ENCODE results near the gene SLC12A7. TPM values are rescaled to one million over a fixed set of nuclear protein-coding genes. Genes with fewer than 3 reads are reported as not detected.
"Not testable (repeated sequence)": the region's sequence is repeated elsewhere in the genome, so short reads cannot be mapped to it uniquely, and the experiment has no call there.

SLC12A7 gene
- total RNA-seq, 1 donor from 2014 or later, result 30.5 TPM

DNA sequence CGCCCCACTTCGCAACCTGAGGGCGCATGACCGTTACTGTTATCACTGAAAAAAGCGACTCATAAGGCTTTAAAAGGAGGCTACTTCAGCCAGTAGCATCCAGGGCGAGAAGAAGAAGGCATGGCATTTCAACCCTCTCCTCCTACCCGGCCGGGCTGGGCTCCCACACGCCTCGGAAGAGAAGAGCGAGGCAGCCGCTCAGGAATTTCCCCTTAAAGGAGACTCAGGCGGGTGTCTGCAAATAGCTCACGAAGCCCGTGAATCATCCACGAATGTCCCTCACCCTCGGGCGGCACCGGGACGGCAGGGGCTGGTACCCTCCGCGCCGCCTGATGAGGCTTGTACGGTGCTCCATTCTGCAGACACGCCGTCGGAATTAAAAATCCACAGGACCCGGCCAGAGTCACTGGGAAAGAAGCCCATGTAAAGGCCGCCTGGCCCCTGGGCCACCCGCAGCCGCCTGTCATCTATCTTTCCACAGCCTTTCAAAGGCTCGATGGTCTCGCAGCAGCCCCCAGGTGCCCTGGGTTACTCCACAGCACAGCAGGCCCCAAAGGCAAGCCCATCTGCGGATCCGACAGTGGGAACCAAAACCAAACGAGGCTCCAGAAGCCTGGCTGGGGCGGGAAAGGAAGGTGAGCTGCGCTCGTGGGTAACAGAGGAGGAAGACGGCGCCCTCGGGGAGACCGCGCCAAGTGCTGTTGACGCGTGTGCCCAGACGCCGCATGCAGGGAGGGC, 11.8 kb downstream of the SLC12A7 start:
- no peak overlapping the region for H3K9ac ChIP-seq (ENCODE audit: low read length)
- no peaks in the 10 kb centered on the region for H3K9me3 ChIP-seq (ENCODE audit: insufficient read depth, low read depth, low read length)
- H3K27me3 Mint-ChIP-seq (ENCODE audit: low read depth, unreplicated experiment), result peaks cover 3% of the 10 kb centered on the region
- peaks cover 7% of the 10 kb centered on the region for H4K20me1 ChIP-seq (ENCODE audit: insufficient read depth, low read length)
- TF ChIP-seq, protein P1, sequence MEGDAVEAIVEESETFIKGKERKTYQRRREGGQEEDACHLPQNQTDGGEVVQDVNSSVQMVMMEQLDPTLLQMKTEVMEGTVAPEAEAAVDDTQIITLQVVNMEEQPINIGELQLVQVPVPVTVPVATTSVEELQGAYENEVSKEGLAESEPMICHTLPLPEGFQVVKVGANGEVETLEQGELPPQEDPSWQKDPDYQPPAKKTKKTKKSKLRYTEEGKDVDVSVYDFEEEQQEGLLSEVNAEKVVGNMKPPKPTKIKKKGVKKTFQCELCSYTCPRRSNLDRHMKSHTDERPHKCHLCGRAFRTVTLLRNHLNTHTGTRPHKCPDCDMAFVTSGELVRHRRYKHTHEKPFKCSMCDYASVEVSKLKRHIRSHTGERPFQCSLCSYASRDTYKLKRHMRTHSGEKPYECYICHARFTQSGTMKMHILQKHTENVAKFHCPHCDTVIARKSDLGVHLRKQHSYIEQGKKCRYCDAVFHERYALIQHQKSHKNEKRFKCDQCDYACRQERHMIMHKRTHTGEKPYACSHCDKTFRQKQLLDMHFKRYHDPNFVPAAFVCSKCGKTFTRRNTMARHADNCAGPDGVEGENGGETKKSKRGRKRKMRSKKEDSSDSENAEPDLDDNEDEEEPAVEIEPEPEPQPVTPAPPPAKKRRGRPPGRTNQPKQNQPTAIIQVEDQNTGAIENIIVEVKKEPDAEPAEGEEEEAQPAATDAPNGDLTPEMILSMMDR (IDR thresholded peaks at IDR 0.05; ENCODE audit: insufficient read depth, low read depth, low read length), result no peak
- TF ChIP-seq EZH2 (IDR thresholded peaks at IDR 0.05; ENCODE audit: insufficient read depth, low read length), result no peak
- no peak for DNase-seq (ENCODE audit: low read depth)
- no peaks in the 10 kb centered on the region for H3K4me1 ChIP-seq (ENCODE audit: insufficient read depth, low read length)
- H2AFZ ChIP-seq (ENCODE audit: low read depth, low read length), result no peak overlapping the region
- H3K27ac ChIP-seq (ENCODE audit: low read depth, low read length), result no peak overlapping the region
- peak overlapping the region; percentile 41 for H3K27ac Mint-ChIP-seq (ENCODE audit: unreplicated experiment)
- H3K4me3 Mint-ChIP-seq (ENCODE audit: unreplicated experiment), result no peak overlapping the region
- no peaks in the 10 kb centered on the region for H3K36me3 ChIP-seq (ENCODE audit: insufficient read depth, low read length)
- no peaks in the 10 kb centered on the region for H3K9me3 Mint-ChIP-seq (ENCODE audit: unreplicated experiment)
- peaks cover 26% of the 10 kb centered on the region for H3K4me1 Mint-ChIP-seq (ENCODE audit: low read depth, unreplicated experiment)
- FAIRE-seq, result no peak
- H3K79me2 ChIP-seq (ENCODE audit: insufficient read depth, low read length), result no peaks in the 10 kb centered on the region
- peaks cover 7% of the 10 kb centered on the region for H3K36me3 Mint-ChIP-seq (ENCODE audit: low read depth, unreplicated experiment)
- peaks cover 5% of the 10 kb centered on the region for H3K27me3 ChIP-seq (ENCODE audit: insufficient read depth, low read length)
- H3K4me2 ChIP-seq (ENCODE audit: low read length), result no peak overlapping the region
- no peak overlapping the region for H3K4me3 ChIP-seq (ENCODE audit: insufficient read depth, low read depth, low read length)

- no peaks in the 10 kb centered on the region for H3K36me3 ChIP-seq (ENCODE audit: insufficient read depth, low read length)
- H3K36me3 Mint-ChIP-seq (ENCODE audit: low read depth, unreplicated experiment), result peaks cover 7% of the 10 kb centered on the region
- H3K4me1 Mint-ChIP-seq (ENCODE audit: low read depth, unreplicated experiment), result peaks cover 26% of the 10 kb centered on the region
- H3K4me3 Mint-ChIP-seq (ENCODE audit: unreplicated experiment), result no peak overlapping the region
- no peaks in the 10 kb centered on the region for H3K4me1 ChIP-seq (ENCODE audit: insufficient read depth, low read length)
- peaks cover 3% of the 10 kb centered on the region for H3K27me3 Mint-ChIP-seq (ENCODE audit: low read depth, unreplicated experiment)
- H3K79me2 ChIP-seq (ENCODE audit: insufficient read depth, low read length), result no peaks in the 10 kb centered on the region
- H3K27me3 ChIP-seq (ENCODE audit: insufficient read depth, low read length), result peaks cover 5% of the 10 kb centered on the region
- TF ChIP-seq, protein P1 (IDR thresholded peaks at IDR 0.05; ENCODE audit: insufficient read depth, low read depth, low read length), result no peak
- no peak for TF ChIP-seq EZH2 (IDR thresholded peaks at IDR 0.05; ENCODE audit: insufficient read depth, low read length)
- H3K27ac Mint-ChIP-seq (ENCODE audit: unreplicated experiment), result no peak overlapping the region
- no peak overlapping the region for H3K4me2 ChIP-seq (ENCODE audit: low read length)
- H3K4me3 ChIP-seq (ENCODE audit: insufficient read depth, low read depth, low read length), result no peak overlapping the region
- no peak overlapping the region for H2AFZ ChIP-seq (ENCODE audit: low read depth, low read length)
- no peak overlapping the region for H3K27ac ChIP-seq (ENCODE audit: low read depth, low read length)
- no peaks in the 10 kb centered on the region for H3K9me3 Mint-ChIP-seq (ENCODE audit: unreplicated experiment)
- DNase-seq (ENCODE audit: low read depth) (no peak), FAIRE-seq (no peak)
- H3K9me3 ChIP-seq (ENCODE audit: insufficient read depth, low read depth, low read length), result no peaks in the 10 kb centered on the region
- peaks cover 7% of the 10 kb centered on the region for H4K20me1 ChIP-seq (ENCODE audit: insufficient read depth, low read length)
- H3K9ac ChIP-seq (ENCODE audit: low read length), result no peak overlapping the region
Observed at GRCh38 chr5:1098986-1099597, 12.8 kb downstream of the SLC12A7 start.

DNA sequence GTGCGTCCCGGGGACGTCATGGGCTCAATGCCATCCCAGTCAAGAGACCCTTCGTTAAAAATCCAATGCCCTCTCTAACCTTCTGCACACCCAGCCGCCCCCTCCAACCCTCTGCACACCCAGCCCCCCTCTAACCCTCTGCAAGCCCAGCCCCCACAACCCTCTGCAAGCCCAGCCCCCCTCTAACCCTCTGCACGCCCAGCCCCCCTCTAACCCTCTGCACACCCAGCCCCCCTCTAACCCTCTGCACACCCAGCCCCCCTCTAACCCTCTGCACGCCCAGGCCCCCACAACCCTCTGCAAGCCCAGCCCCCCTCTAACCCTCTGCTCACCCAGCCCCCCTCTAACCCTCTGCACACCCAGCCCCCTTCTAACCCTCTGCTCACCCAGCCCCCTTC, 13.9 kb downstream of the SLC12A7 start:
- H3K9ac ChIP-seq (ENCODE audit: low read length); H3K36me3 ChIP-seq (ENCODE audit: insufficient read depth, low read length); H3K9me3 ChIP-seq (ENCODE audit: insufficient read depth, low read depth, low read length); H3K4me3 ChIP-seq (ENCODE audit: insufficient read depth, low read depth, low read length); H3K79me2 ChIP-seq (ENCODE audit: insufficient read depth, low read length); H3K4me2 ChIP-seq (ENCODE audit: low read length); H3K27me3 ChIP-seq (ENCODE audit: insufficient read depth, low read length); H3K4me3 Mint-ChIP-seq (ENCODE audit: unreplicated experiment); FAIRE-seq; H3K27ac ChIP-seq (ENCODE audit: low read depth, low read length); H4K20me1 ChIP-seq (ENCODE audit: insufficient read depth, low read length); H2AFZ ChIP-seq (ENCODE audit: low read depth, low read length); H3K27me3 Mint-ChIP-seq (ENCODE audit: low read depth, unreplicated experiment); H3K4me1 ChIP-seq (ENCODE audit: insufficient read depth, low read length); H3K36me3 Mint-ChIP-seq (ENCODE audit: low read depth, unreplicated experiment); H3K27ac Mint-ChIP-seq (ENCODE audit: unreplicated experiment); H3K9me3 Mint-ChIP-seq (ENCODE audit: unreplicated experiment); DNase-seq (ENCODE audit: low read depth): not testable (repeated sequence)
- peaks cover 24% of the 10 kb centered on the region for H3K4me1 Mint-ChIP-seq (ENCODE audit: low read depth, unreplicated experiment)

Measured in astrocyte (in vitro differentiated cells and primary cell).